A549 (cell line): ENCODE data around the gene AEBP1. TPM values are rescaled to one million over a fixed set of nuclear protein-coding genes. Genes with fewer than 3 reads are reported as not detected.

Source experiments
- ATAC-seq, 2 experiments: fragments of 200-7000 bp in 1 of 2; fragments of >200 bp in 1 of 2; cut with Nextera tagmentation in 1 of 2; cut with Tn5 transposase in 1 of 2; 3 replicates each; pipeline versions ENCODE4 v1.8.0 to v1.9.1; 2018 to 2020; ENCODE audit warnings: mild to moderate bottlenecking in 1 of 2, moderate library complexity in 1 of 2
- CTCF ChIA-PET: fragments of 300-600 bp; sonication (Branson Sonifier 250); formaldehyde crosslinking; extraction: SDS; loops from one replicate; lab custom pipeline; 2021; ENCODE audit warnings: antibody characterized with exemption, inconsistent platforms; lab: Yijun Ruan, JAX
- POLR2A ChIA-PET: fragments of 350-600 bp; formaldehyde crosslinking; extraction: SDS; loops from one replicate; lab custom pipeline; 2021; ENCODE audit warnings: antibody characterized with exemption, inconsistent platforms; lab: Yijun Ruan, JAX
- DNase-seq, 2 experiments: peaks; one replicate each; pipeline versions ENCODE4 v3.0.0 to v3.0.0-alpha.2; 2011 to 2016; ENCODE audit warnings: low read depth in 1 of 2, low spot score in 1 of 2
- FAIRE-seq: peaks from 2 replicates; lab custom pipeline; 2011; peaks lifted over from hg19 to GRCh38; lab: Jason Lieb, UNC
- H3K27ac ChIP-seq, 2 experiments: fragments of >200 bp; sonication (Bioruptor Twin); formaldehyde crosslinking; 3 replicates each; pipeline ENCODE4 v1.5.1; 2016 to 2017
- H3K4me1 ChIP-seq: fragments of >200 bp; sonication (Bioruptor Twin); formaldehyde crosslinking; 3 replicates; pipeline ENCODE4 v1.6.1; 2016
- H3K4me2 ChIP-seq: fragments of >200 bp; sonication (Bioruptor Twin); formaldehyde crosslinking; 3 replicates; pipeline ENCODE4 v1.6.1; 2016
- H3K4me3 ChIP-seq: fragments of >200 bp; sonication (Bioruptor Twin); formaldehyde crosslinking; 3 replicates; pipeline ENCODE4 v1.5.1; 2016
- H3K9me3 ChIP-seq: fragments of >200 bp; sonication (Bioruptor Twin); formaldehyde crosslinking; 3 replicates; pipeline ENCODE4 v1.6.1; 2016
- CBX2 ChIP-seq: fragments of 200-600 bp; sonication (generic); IDR thresholded peaks from 2 replicates; pipeline ENCODE4 v1.6.1; 2016; ENCODE audit warnings: low read depth, mild to moderate bottlenecking, borderline replicate concordance
- CEBPB ChIP-seq, 2 experiments: fragments of >200 bp in 1 of 2; sonication (Bioruptor Twin) in 1 of 2; formaldehyde crosslinking in 1 of 2; IDR thresholded peaks; 2 replicates each; pipeline ENCODE4 v1.6.1; 2012 to 2016
- FOSL2 ChIP-seq, 2 experiments: fragments of 450-650 bp in 1 of 2; fragments of >200 bp in 1 of 2; sonication (Bioruptor Twin) in 1 of 2; formaldehyde crosslinking; IDR thresholded peaks; 2 replicates each; pipeline versions ENCODE4 v1.5.0 to v1.6.1; 2016 to 2020; ENCODE audit warnings: mild to moderate bottlenecking in 1 of 2, moderate library complexity in 1 of 2
- HDAC2 ChIP-seq: fragments of 200-600 bp; sonication (generic); IDR thresholded peaks from 2 replicates; pipeline ENCODE4 v1.6.1; 2016
- HOXA7 ChIP-seq: fragments of 250-450 bp; sonication (Bioruptor Pico); IDR thresholded peaks from 2 replicates; pipeline ENCODE4 v1.5.0; 2020; ENCODE audit warnings: mild to moderate bottlenecking, moderate library complexity
- HOXB5 ChIP-seq: fragments of 250-450 bp; sonication (Bioruptor Pico); IDR thresholded peaks from 2 replicates; pipeline ENCODE4 v1.5.0; 2020; ENCODE audit warnings: mild to moderate bottlenecking, moderate library complexity
- KDM1A ChIP-seq: fragments of 200-600 bp; sonication (generic); IDR thresholded peaks from 2 replicates; pipeline ENCODE4 v1.6.1; 2016; ENCODE audit warnings: low read depth, mild to moderate bottlenecking
- MAFK ChIP-seq: fragments of 450-650 bp; IDR thresholded peaks from 2 replicates; pipeline ENCODE4 v1.6.1; 2014; ENCODE audit not compliant: partially characterized antibody
- MAZ ChIP-seq: fragments of 150-350 bp; IDR thresholded peaks from 2 replicates; pipeline ENCODE4 v1.6.1; 2014; ENCODE audit warnings: antibody characterized with exemption, low read depth, low read length, borderline replicate concordance
- NR3C1 ChIP-seq: fragments of >200 bp; sonication (Bioruptor Twin); formaldehyde crosslinking; IDR thresholded peaks from 3 replicates; pipeline ENCODE4 v1.6.1; 2017
- PHF8 ChIP-seq: fragments of 200-600 bp; sonication (generic); IDR thresholded peaks from 2 replicates; pipeline ENCODE4 v1.6.1; 2016; ENCODE audit warnings: low read depth, mild to moderate bottlenecking, antibody characterized with exemption, moderate library complexity, borderline replicate concordance
- POLR2A ChIP-seq: IDR thresholded peaks from 2 replicates; pipeline ENCODE4 v1.6.1; 2012; ENCODE audit warnings: mild to moderate bottlenecking, low read length
- POLR2AphosphoS2 ChIP-seq: conservative IDR thresholded peaks from 2 replicates; pipeline ENCODE4 v1.6.1; 2012; ENCODE audit warnings: low read length, improper control_type of control experiment, inconsistent platforms
- RAD21 ChIP-seq, 2 experiments: fragments of >200 bp in 1 of 2; sonication (Bioruptor Twin) in 1 of 2; formaldehyde crosslinking in 1 of 2; IDR thresholded peaks in 1 of 2; conservative IDR thresholded peaks in 1 of 2; 2 replicates in 1 of 2; 3 replicates in 1 of 2; pipeline ENCODE4 v1.6.1; 2012 to 2018; ENCODE audit warnings: inconsistent platforms in 1 of 2
- RARB ChIP-seq: fragments of 250-450 bp; sonication (Bioruptor Pico); IDR thresholded peaks from 2 replicates; pipeline ENCODE4 v1.8.0; 2021; ENCODE audit warnings: mild to moderate bottlenecking, moderate library complexity
- RCOR1 ChIP-seq: fragments of 150-350 bp; IDR thresholded peaks from 2 replicates; pipeline ENCODE4 v1.6.1; 2014; ENCODE audit warnings: antibody characterized with exemption, low read length, low read depth
- RFX5 ChIP-seq: fragments of 450-650 bp; IDR thresholded peaks from 2 replicates; pipeline ENCODE4 v1.7.1; 2014; ENCODE audit warnings: antibody characterized with exemption, mild to moderate bottlenecking, moderate library complexity
- SREBF2 ChIP-seq: fragments of 450-650 bp; IDR thresholded peaks from 2 replicates; pipeline ENCODE4 v1.6.1; 2014; ENCODE audit warnings: mild to moderate bottlenecking, moderate library complexity
- TFCP2L1 ChIP-seq: fragments of 250-450 bp; sonication (Bioruptor Pico); IDR thresholded peaks from 2 replicates; pipeline ENCODE4 v1.5.0; 2021; ENCODE audit warnings: mild to moderate bottlenecking
- TP53 ChIP-seq: fragments of 250-450 bp; sonication (Bioruptor Pico); IDR thresholded peaks from 2 replicates; pipeline ENCODE4 v1.5.0; 2021; ENCODE audit warnings: mild to moderate bottlenecking, moderate library complexity
- ZC3H11A ChIP-seq: fragments of 450-650 bp; IDR thresholded peaks from 2 replicates; pipeline ENCODE4 v1.6.1; 2014; ENCODE audit warnings: antibody characterized with exemption, mild to moderate bottlenecking
- ZNF302 ChIP-seq: fragments of 250-450 bp; sonication (Bioruptor Pico); IDR thresholded peaks from 2 replicates; pipeline ENCODE4 v1.9.0; 2021; ENCODE audit warnings: inconsistent platforms, mild to moderate bottlenecking, moderate library complexity
- ZSCAN20 ChIP-seq: fragments of 250-450 bp; sonication (Bioruptor Pico); IDR thresholded peaks from 2 replicates; pipeline ENCODE4 v1.8.0; 2022; ENCODE audit warnings: mild to moderate bottlenecking, moderate library complexity
- WGBS: methylation state at CpG from one replicate; pipeline ENCODE4 v1.1.6; 2017; ENCODE audit errors: missing lambda C conversion rate; 5-methylcytosine and 5-hydroxymethylcytosine counted together
- polyA plus RNA-seq, 4 experiments: library from polyadenylated mRNA; depleted of rRNA in 3 of 4; stranded (reverse); fragments of >200 nt; fragmentation: RNase III in 1 of 4; extraction: RNeasy Plus Mini Kit Qiagen cat#74134 plus additional on column Dnase treatment in 1 of 4; gene quantifications; 2 replicates in 3 of 4; 3 replicates in 1 of 4; pipeline ENCODE4 v1.2.3, GENCODE V29; 2011 to 2017
- TF ChIP-seq, protein P1 (sequence below): fragments of 250-450 bp; sonication (Bioruptor Pico); IDR thresholded peaks from 2 replicates; pipeline ENCODE4 v1.5.0; 2020; ENCODE audit warnings: low read depth, mild to moderate bottlenecking, moderate library complexity
- TF ChIP-seq, protein P2 (sequence below): fragments of 450-650 bp; IDR thresholded peaks from 2 replicates; pipeline ENCODE4 v1.6.1; 2014; ENCODE audit warnings: antibody characterized with exemption
- TF ChIP-seq, protein P3 (sequence below): IDR thresholded peaks from 2 replicates; pipeline ENCODE4 v1.6.1; 2012

AEBP1 gene
- polyA plus RNA-seq, 2 of the 4 experiments (the other 2 are of a cell fraction) = not detected

DNA sequence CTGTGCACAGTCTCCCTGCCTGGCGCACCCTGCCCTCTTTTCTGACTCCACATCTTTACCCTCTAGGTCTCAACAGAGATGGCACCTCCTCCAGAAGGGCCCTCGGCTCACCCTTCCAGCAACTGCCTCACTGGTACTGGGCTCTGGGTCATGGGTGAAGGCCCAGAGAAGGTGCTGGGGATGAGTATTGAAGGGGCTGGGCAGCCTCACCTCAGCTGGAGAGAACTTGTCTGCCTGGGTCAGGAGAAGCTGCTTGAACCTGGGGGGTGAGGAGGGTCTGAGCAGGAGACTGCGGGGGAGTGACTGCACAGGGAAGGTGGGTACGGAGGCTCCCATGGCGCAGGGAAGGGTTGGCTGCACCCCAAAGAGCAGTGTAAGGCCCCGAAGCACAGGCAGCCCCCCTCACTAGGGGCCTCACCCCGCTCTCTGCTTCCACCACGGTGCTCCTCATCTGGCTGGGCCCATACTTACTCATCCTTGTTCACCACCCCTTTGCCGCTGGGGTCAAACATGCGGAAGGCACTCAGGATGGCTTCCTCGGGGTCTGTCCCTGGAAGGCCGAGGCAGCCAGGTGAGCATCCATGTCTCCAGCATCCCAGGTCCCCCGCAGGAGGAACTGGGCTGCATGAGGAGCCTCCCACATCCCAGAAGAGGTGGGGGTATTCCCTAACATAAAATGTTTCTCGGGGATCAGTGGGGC lies 35.3 kb downstream of the AEBP1 start:
- FAIRE-seq (no peak), ATAC-seq (no peak), DNase-seq (no peak)
- Histone ChIP-seq H3K27ac (no peak overlapping the region), H3K4me1 (no peaks in the 10 kb centered on the region), H3K4me3 (no peak overlapping the region), H3K9me3 (no peaks in the 10 kb centered on the region), H3K4me2 (no peak overlapping the region)
- no peak for TF ChIP-seq RARB (CRISPR knock-in tag)
- no peak for TF ChIP-seq RAD21 (conservative IDR thresholded peaks at IDR 0.05 in 1 of 2, IDR thresholded peaks at IDR 0.05 in 1 of 2)
- TF ChIP-seq NR3C1 = no peak
- TF ChIP-seq SREBF2 = no peak
- TF ChIP-seq, protein P1, sequence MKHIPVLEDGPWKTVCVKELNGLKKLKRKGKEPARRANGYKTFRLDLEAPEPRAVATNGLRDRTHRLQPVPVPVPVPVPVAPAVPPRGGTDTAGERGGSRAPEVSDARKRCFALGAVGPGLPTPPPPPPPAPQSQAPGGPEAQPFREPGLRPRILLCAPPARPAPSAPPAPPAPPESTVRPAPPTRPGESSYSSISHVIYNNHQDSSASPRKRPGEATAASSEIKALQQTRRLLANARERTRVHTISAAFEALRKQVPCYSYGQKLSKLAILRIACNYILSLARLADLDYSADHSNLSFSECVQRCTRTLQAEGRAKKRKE (CRISPR knock-in tag) = no peak
- TF ChIP-seq CBX2 = no peak
- CTCF ChIA-PET = interaction anchor here (0.6 to 1.8 kb wide), 2 partner anchors 8 to 12 kb away, joined by 3 to 5 read pairs; no protein-coding TSS in a partner anchor
- WGBS = 71% methylated on average over 13 of the region's 14 CpGs
- POLR2A ChIA-PET = no interaction called here

DNA sequence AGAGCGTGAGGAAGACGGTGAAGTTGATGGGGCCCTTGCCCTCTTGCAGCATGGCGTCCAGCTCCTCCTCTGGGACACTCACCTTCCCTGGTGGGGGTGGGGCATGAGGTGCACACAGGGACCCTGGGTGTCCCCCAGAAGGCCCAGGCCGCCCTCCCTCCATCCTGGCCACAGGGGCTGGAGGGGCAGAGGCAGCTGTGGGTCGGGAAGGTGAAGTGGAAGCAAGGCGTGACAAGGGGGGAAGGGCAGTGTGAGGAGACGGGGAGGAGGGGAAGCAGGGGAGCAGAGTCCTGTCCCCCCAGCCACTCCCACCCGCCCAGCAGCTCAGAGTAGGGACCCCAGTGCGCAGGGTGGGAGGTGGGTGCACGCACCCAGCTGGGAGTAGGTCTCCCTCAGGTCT lies 36.2 kb downstream of the AEBP1 start:
- ATAC-seq = no peak
- ChIA-PET POLR2A (no interaction called here), CTCF (interaction anchor here (0.5 to 1.8 kb wide), 2 partner anchors 9 to 34 kb away, joined by 3 to 5 read pairs; no protein-coding TSS in a partner anchor)
- H3K27ac ChIP-seq = no peak overlapping the region
- no peak for DNase-seq
- 58% methylated on average over 8 of the region's 10 CpGs for whole genome bisulfite sequencing
- no peak overlapping the region for H3K4me3 ChIP-seq
- no peaks in the 10 kb centered on the region for H3K9me3 ChIP-seq
- TF ChIP-seq MAFK (no peak), ZSCAN20 (CRISPR knock-in tag) (no peak), CEBPB (IDR thresholded peaks at IDR 0.05) (no peak), POLR2AphosphoS2 (no peak), PHF8 (no peak), MAZ (no peak), KDM1A (no peak), RFX5 (no peak), ZNF302 (CRISPR knock-in tag) (no peak), TFCP2L1 (CRISPR knock-in tag) (no peak), HDAC2 (no peak), FOSL2 (IDR thresholded peaks at IDR 0.05) (no peak), FOSL2 (CRISPR knock-in tag; IDR thresholded peaks at IDR 0.05) (no peak), HOXB5 (CRISPR knock-in tag) (no peak)
- TF ChIP-seq, protein P2, sequence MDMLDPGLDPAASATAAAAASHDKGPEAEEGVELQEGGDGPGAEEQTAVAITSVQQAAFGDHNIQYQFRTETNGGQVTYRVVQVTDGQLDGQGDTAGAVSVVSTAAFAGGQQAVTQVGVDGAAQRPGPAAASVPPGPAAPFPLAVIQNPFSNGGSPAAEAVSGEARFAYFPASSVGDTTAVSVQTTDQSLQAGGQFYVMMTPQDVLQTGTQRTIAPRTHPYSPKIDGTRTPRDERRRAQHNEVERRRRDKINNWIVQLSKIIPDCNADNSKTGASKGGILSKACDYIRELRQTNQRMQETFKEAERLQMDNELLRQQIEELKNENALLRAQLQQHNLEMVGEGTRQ = no peak
- H3K4me2 ChIP-seq = no peak overlapping the region
- FAIRE-seq = no peak
- H3K4me1 ChIP-seq = no peaks in the 10 kb centered on the region

DNA sequence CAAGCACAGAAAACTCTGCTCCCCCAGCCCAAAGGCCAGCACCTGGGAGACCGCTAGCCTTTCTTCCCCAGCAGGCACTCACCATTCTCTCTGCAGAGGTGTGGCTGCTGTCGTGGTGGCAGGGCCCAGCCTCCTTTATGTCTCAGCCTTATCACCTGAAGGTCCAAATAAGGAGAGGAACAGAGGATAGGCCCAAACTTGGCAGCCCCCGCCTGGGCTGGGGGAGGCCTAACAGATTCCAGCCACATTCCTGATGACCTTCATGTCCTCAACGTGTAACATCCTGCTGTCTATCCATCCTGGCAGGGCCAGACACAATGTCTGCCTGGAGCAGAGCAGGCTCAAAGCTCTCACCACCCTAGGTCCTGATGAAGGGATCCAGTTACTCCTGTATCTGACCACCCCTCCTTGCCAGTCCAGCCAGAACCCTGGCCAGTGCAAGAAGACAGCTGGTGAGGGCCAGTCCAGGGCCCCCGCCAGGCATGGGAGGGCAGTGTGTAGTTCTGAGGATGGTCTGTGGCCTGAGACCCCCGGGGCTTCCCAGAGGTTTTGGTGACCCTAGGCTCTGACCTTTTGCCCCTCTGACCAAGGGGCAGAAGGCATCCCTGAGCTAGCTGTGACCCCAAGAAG lies 37.2 kb downstream of the AEBP1 start, which contains the start of gene MYL7:
Gene MYL7 (minus strand): TSS at position 112 of the 630 bp plus-strand sequence. CDS start 27 bp downstream, at position 85.
- no peaks in the 10 kb centered on the region for H3K4me1 ChIP-seq
- CTCF ChIA-PET = interaction anchor here (0.7 to 1.8 kb wide), 7 partner anchors 10 to 54 kb away, joined by 3 to 5 read pairs (median 3); partner anchors contain the start of gene POLD2
- no peak within 1 kb of the TSS for H3K27ac ChIP-seq
- FAIRE-seq (no peak), DNase-seq (no peak), ATAC-seq (no peak)
- no peak within 1 kb of the TSS for H3K4me3 ChIP-seq
- no peaks in the 10 kb centered on the region for H3K9me3 ChIP-seq
- POLR2A ChIA-PET = no interaction called here
- no peak within 1 kb of the TSS for H3K4me2 ChIP-seq
- WGBS = 64% methylated on average over 6 of the region's 6 CpGs
- TF ChIP-seq HOXA7 (CRISPR knock-in tag) (no peak), FOSL2 (IDR thresholded peaks at IDR 0.05) (no peak), FOSL2 (CRISPR knock-in tag; IDR thresholded peaks at IDR 0.05) (no peak), RAD21 (conservative IDR thresholded peaks at IDR 0.05 in 1 of 2, IDR thresholded peaks at IDR 0.05 in 1 of 2) (no peak), MAZ (no peak), TP53 (CRISPR knock-in tag) (no peak), ZC3H11A (no peak), RCOR1 (no peak), PHF8 (no peak), POLR2A (no peak), RARB (CRISPR knock-in tag) (no peak)
- TF ChIP-seq, protein P1 (CRISPR knock-in tag) = no peak
- TF ChIP-seq, protein P3, sequence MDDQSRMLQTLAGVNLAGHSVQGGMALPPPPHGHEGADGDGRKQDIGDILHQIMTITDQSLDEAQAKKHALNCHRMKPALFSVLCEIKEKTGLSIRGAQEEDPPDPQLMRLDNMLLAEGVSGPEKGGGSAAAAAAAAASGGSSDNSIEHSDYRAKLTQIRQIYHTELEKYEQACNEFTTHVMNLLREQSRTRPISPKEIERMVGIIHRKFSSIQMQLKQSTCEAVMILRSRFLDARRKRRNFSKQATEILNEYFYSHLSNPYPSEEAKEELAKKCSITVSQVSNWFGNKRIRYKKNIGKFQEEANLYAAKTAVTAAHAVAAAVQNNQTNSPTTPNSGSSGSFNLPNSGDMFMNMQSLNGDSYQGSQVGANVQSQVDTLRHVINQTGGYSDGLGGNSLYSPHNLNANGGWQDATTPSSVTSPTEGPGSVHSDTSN = no peak
